Neutrophil (primary cell): ENCODE results near the gene TNRC6B.
"Not testable (repeated sequence)": the region's sequence is repeated elsewhere in the genome, so short reads cannot be mapped to it uniquely, and the experiment has no call there.

Experiments
- H3K27ac ChIP-seq: fragments of 200-600 bp; sonication (generic); 2 replicates; pipeline ENCODE4 v1.5.1; 2016; ENCODE audit warnings: mild to moderate bottlenecking, moderate library complexity
- H3K27me3 ChIP-seq: fragments of 200-600 bp; sonication (generic); 2 replicates; pipeline ENCODE4 v1.6.0; 2016; ENCODE audit warnings: mild to moderate bottlenecking
- H3K36me3 ChIP-seq: fragments of 200-600 bp; sonication (generic); 2 replicates; pipeline ENCODE4 v1.5.1; 2017
- H3K4me1 ChIP-seq, 2 experiments: fragments of 200-600 bp in 1 of 2; sonication (generic) in 1 of 2; 1 replicate in 1 of 2; 2 replicates in 1 of 2; pipeline versions ENCODE4 v1.5.1 to v1.6.1; 2013 to 2016; ENCODE audit warnings: low read depth in 1 of 2, low read length in 1 of 2, mild to moderate bottlenecking in 1 of 2, moderate library complexity in 1 of 2; ENCODE audit not compliant: control insufficient read depth in 1 of 2, insufficient read depth in 1 of 2
- H3K4me3 ChIP-seq, 2 experiments: fragments of 200-600 bp in 1 of 2; sonication (generic) in 1 of 2; 1 replicate in 1 of 2; 2 replicates in 1 of 2; pipeline ENCODE4 v1.5.1; 2013 to 2016; ENCODE audit warnings: low read depth in 1 of 2, low read length in 1 of 2, mild to moderate bottlenecking in 1 of 2, moderate library complexity in 1 of 2
- H3K9me3 ChIP-seq: fragments of 200-600 bp; sonication (generic); 2 replicates; pipeline ENCODE4 v1.5.1; 2016
- CTCF ChIP-seq: fragments of 200-600 bp; sonication (generic); IDR thresholded peaks from 2 replicates; pipeline ENCODE4 v1.5.1; 2016; ENCODE audit warnings: antibody characterized with exemption

The TNRC6B gene

GRCh38 chr22:40218152-40218551 is 40.4 kb downstream of the TNRC6B start:
- H3K4me3 ChIP-seq: no peak overlapping the region
- peaks cover 80 to 84% of the 10 kb centered on the region in 2 experiments for H3K4me1 ChIP-seq
- peak overlapping the region; percentile 50 for H3K27ac ChIP-seq

GRCh38 chr22:40218723-40219294 is 41.1 kb downstream of the TNRC6B start:
- Histone ChIP-seq H3K4me3 (no peak overlapping the region), H3K4me1 (peaks cover 80 to 83% of the 10 kb centered on the region in 2 experiments), H3K27me3 (no peaks in the 10 kb centered on the region), H3K36me3 (no peaks in the 10 kb centered on the region), H3K27ac (peak overlapping the region; percentile 50), H3K9me3 (no peaks in the 10 kb centered on the region)
- TF ChIP-seq CTCF: no peak

More at GRCh38 chr22:40218152-40218551, 40.4 kb downstream of the TNRC6B start:
- TF ChIP-seq CTCF: no peak
- H3K27me3 ChIP-seq: no peaks in the 10 kb centered on the region
- no peaks in the 10 kb centered on the region for H3K9me3 ChIP-seq
- no peaks in the 10 kb centered on the region for H3K36me3 ChIP-seq

- H3K4me3 ChIP-seq: no peak overlapping the region
- H3K27ac ChIP-seq: peak overlapping the region; percentile 20
- H3K27me3 ChIP-seq: no peaks in the 10 kb centered on the region
- H3K4me1 ChIP-seq: peaks cover 63 to 67% of the 10 kb centered on the region in 2 experiments
- no peak for TF ChIP-seq CTCF
- H3K36me3 ChIP-seq: no peaks in the 10 kb centered on the region
- no peaks in the 10 kb centered on the region for H3K9me3 ChIP-seq
Observed at GRCh38 chr22:40220316-40221054, 42.8 kb downstream of the TNRC6B start.

- TF ChIP-seq CTCF: no peak
- Histone ChIP-seq H3K4me3 (no peak overlapping the region), H3K27me3 (no peaks in the 10 kb centered on the region), H3K9me3 (no peaks in the 10 kb centered on the region), H3K4me1 (peaks cover 57 to 61% of the 10 kb centered on the region in 2 experiments), H3K36me3 (no peaks in the 10 kb centered on the region), H3K27ac (peak overlapping the region; percentile 20)
Observed at GRCh38 chr22:40221055-40221414, 43.3 kb downstream of the TNRC6B start.

- H3K27me3 ChIP-seq, H3K4me3 ChIP-seq, H3K36me3 ChIP-seq, H3K9me3 ChIP-seq: not testable (repeated sequence)
- Histone ChIP-seq H3K27ac (peak overlapping the region; percentile 42), H3K4me1 (peaks cover 39 to 42% of the 10 kb centered on the region in 2 experiments)
Observed at GRCh38 chr22:40222979-40223378, 45.3 kb downstream of the TNRC6B start.

GRCh38 chr22:40224702-40225101 is 47.0 kb downstream of the TNRC6B start:
- no peak for TF ChIP-seq CTCF
- Histone ChIP-seq H3K4me3 (no peak overlapping the region), H3K27me3 (no peaks in the 10 kb centered on the region), H3K4me1 (peaks cover 25 to 27% of the 10 kb centered on the region in 2 experiments), H3K27ac (peak overlapping the region; percentile 5), H3K9me3 (no peaks in the 10 kb centered on the region), H3K36me3 (peaks cover 4% of the 10 kb centered on the region)
